ENCODE measurements around the gene TMEM59L. TPM values are rescaled to one million over a fixed set of nuclear protein-coding genes. Genes with fewer than 3 reads are reported as not detected.

TMEM59L gene
- total and polyA plus RNA-seq, 8 donors: 1.6 to 41.9 (median 33.5) TPM

DNA sequence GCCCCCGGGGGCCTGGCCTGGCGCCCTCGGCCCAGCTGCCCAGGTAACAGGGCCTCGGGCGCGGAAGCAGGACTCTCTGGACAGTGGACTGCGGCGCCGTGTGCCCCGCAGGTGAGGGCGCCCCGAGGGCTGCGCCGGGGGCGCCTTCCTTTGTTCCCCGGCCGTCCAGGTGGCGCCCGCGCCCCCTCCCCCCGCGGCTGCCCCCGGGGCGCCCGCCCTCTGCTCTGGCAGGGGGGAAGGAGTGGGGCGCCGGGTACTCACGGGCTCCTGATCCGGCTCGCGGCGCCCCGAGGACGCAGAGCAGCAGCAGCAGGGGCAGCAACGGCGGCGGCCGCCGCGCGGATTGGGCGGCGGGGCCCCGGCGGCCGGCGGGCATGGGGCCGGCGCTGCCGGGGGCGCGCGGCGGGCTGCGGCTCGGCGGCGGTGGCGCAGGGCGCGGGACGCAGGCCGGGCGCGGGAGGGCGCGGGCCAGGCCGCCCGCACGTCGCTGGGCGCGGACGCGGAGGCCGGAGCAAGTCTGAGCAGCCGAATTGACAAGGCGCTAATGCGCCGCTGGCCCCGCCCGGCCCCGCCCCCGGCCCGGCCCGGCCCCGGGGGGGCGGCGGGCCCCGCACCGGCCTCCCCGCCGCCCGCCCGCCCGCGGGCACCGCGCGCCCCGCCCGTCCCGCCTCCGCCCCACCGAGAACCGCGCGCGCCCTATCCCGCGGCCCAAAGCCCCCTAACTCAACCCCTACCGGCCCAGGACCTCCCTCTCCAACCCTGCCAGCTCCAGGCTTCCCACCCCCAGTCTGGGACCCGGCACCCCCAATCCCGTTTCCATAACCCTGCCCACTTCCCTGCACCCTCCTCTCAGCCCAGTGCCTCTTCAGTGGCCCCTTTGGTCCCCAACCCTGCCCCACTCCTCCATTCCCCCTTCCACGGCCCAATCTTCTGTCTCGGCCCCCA, 6.1 kb upstream of the TMEM59L start, which contains the start of gene CRLF1:
Gene CRLF1 (minus strand): TSS at position 519 of the 945 bp plus-strand sequence. CDS start 143 bp downstream, at position 376.
- Histone ChIP-seq H3K4me3 (no peak within 1 kb of the TSS), H3K36me3 (no peaks in the 10 kb centered on the region), H3K4me1 (peaks cover 17 to 37% of the 10 kb centered on the region in 2 donors), H3K27ac (no peak within 1 kb of the TSS), H3K27me3 (peaks cover 73 to 96% of the 10 kb centered on the region in 2 donors), H3K9me3 (no peaks in the 10 kb centered on the region)
- no peak for DNase-seq
- intact Hi-C loops (cut with DNase I): no loop called here
- TF ChIP-seq, protein P1, sequence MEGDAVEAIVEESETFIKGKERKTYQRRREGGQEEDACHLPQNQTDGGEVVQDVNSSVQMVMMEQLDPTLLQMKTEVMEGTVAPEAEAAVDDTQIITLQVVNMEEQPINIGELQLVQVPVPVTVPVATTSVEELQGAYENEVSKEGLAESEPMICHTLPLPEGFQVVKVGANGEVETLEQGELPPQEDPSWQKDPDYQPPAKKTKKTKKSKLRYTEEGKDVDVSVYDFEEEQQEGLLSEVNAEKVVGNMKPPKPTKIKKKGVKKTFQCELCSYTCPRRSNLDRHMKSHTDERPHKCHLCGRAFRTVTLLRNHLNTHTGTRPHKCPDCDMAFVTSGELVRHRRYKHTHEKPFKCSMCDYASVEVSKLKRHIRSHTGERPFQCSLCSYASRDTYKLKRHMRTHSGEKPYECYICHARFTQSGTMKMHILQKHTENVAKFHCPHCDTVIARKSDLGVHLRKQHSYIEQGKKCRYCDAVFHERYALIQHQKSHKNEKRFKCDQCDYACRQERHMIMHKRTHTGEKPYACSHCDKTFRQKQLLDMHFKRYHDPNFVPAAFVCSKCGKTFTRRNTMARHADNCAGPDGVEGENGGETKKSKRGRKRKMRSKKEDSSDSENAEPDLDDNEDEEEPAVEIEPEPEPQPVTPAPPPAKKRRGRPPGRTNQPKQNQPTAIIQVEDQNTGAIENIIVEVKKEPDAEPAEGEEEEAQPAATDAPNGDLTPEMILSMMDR (IDR thresholded peaks at IDR 0.05): no peak
- ATAC-seq: no peak

DNA sequence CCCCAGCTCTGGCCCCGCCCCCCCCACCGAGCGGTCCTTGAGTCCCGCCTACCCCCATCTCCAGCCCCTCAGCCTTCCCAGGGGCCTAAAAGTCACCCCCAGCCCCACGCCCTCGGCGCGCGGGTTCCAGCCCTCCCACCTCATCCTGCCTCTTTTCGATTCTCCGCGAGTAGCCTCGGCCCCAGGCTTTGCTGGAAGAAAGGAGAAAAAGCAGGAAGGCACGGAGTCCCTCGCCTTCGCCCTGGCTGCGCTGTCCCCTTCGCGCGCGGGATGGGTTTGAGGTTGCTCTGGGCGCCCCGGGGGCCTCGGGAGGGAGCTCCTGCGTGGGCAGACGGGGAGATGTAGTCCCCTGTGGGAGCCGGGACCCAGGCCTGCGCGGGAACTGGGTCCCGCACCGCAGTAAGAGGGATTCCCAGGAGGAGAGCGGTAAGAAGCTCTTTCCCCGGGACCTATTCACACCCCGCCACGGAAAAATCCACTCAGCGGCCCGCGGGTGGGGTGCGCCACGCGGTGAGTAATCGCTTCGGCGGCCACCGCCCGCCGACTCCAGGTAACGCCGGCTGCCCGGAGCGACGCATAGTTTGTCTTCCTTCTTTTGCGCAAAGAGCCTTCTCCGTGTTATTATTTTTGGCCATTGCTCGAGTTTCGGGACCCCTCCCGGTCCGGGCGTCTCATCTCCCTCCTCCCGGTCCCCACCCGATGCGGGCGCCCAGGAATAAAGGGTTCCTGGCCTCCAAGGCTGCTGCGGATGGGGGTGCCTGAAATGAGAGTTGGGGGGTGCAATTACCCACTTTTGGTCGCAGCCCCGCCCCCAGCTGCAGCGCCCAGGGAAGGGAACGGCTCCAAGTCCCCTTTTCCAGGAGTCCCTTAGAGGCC, 5.2 kb upstream of the TMEM59L start:
- peak; percentile 6 for ATAC-seq
- no peaks in the 10 kb centered on the region for H3K36me3 ChIP-seq
- no peak for DNase-seq
- H3K9me3 ChIP-seq: no peaks in the 10 kb centered on the region
- peaks cover 82 to 96% of the 10 kb centered on the region in 2 donors for H3K27me3 ChIP-seq
- TF ChIP-seq, protein P1 (IDR thresholded peaks at IDR 0.05): no peak
- no peak overlapping the region for H3K27ac ChIP-seq
- intact Hi-C loops (cut with DNase I): no loop called here
- H3K4me3 ChIP-seq: no peak overlapping the region
- H3K4me1 ChIP-seq: peaks cover 22 to 46% of the 10 kb centered on the region in 2 donors

- intact Hi-C loops (cut with DNase I): no loop called here
- no peak for ATAC-seq
- no peaks in the 10 kb centered on the region for H3K9me3 ChIP-seq
- H3K4me3 ChIP-seq: no peak overlapping the region
- H3K27me3 ChIP-seq: peaks cover 90 to 96% of the 10 kb centered on the region in 2 donors
- H3K27ac ChIP-seq: no peak overlapping the region
- H3K36me3 ChIP-seq: no peaks in the 10 kb centered on the region
- TF ChIP-seq, protein P1 (IDR thresholded peaks at IDR 0.05): no peak
- peaks cover 22 to 53% of the 10 kb centered on the region in 2 donors for H3K4me1 ChIP-seq
- DNase-seq: no peak
These were observed 4.4 kb upstream of the TMEM59L start for GRCh38 chr19:18608102-18608804.

GRCh38 chr19:18608805-18609716, 3.6 kb upstream of the TMEM59L start:
- Histone ChIP-seq H3K4me1 (peaks cover 22 to 47% of the 10 kb centered on the region in 2 donors), H3K27me3 (peaks cover 92 to 96% of the 10 kb centered on the region in 2 donors), H3K36me3 (no peaks in the 10 kb centered on the region), H3K27ac (no peak overlapping the region), H3K4me3 (no peak overlapping the region), H3K9me3 (no peaks in the 10 kb centered on the region)
- TF ChIP-seq, protein P1 (IDR thresholded peaks at IDR 0.05): no peak
- ATAC-seq: no peak
- no peak for DNase-seq
- intact Hi-C loops (cut with DNase I): no loop called here
